Body of pancreas (tissue), 4 donors: ENCODE data around the gene DPEP2NB.
"Not testable (repeated sequence)": the region's sequence is repeated elsewhere in the genome, so short reads cannot be mapped to it uniquely, and the experiment has no call there.

ENCODE experiments used
- CTCF ChIP-seq, 7 experiments: fragments of 450-650 bp in 4 of 7; fragments of 200-600 bp in 3 of 7; sonication (generic) in 3 of 7; IDR thresholded peaks; one replicate each; pipeline ENCODE4 v1.5.1; 2016 to 2019; ENCODE audit warnings: antibody characterized with exemption in 7 of 7
- POLR2A ChIP-seq, 3 donors: fragments of 450-650 bp; IDR thresholded peaks; one replicate each; pipeline ENCODE4 v1.6.1; 2016; ENCODE audit warnings: antibody characterized with exemption in 3 of 3, mild to moderate bottlenecking in 2 of 3

- not testable (repeated sequence) for TF ChIP-seq CTCF, POLR2A (IDR thresholded peaks at IDR 0.05)
These were observed 43.4 kb downstream of the DPEP2NB start for GRCh38 chr16:67972285-67972684.
